ENCODE data around the gene TMEM184C.

TMEM184C gene

GRCh38 chr4:147678796-147679549, 61.8 kb downstream of the TMEM184C start:
- WGBS, 2 experiments = 89 to 91% methylated on average over 12 of the region's 12 CpGs
- Histone ChIP-seq H3K9me3 (ENCODE audit: control insufficient read depth, low read length) (no peaks in the 10 kb centered on the region), H3K4me1 (ENCODE audit: control insufficient read depth, insufficient read depth, low read length) (no peaks in the 10 kb centered on the region), H3K4me3 (ENCODE audit: insufficient read depth, low read depth, low read length) (no peak overlapping the region), H3K36me3 (ENCODE audit: control insufficient read depth, insufficient read depth, low read length) (no peaks in the 10 kb centered on the region), H3K27me3 (ENCODE audit: control insufficient read depth, insufficient read depth, low read length, poor library complexity, severe bottlenecking) (no peaks in the 10 kb centered on the region), H3K27ac (ENCODE audit: insufficient read depth, low read depth, low read length, poor library complexity, severe bottlenecking) (no peak overlapping the region)

GRCh38 chr4:147682755-147683154, 65.6 kb downstream of the TMEM184C start:
- WGBS, 2 experiments = 86 to 92% methylated on average over 3 of the region's 3 CpGs
- Histone ChIP-seq H3K4me3 (ENCODE audit: insufficient read depth, low read depth, low read length) (peak overlapping the region; percentile 90), H3K4me1 (ENCODE audit: control insufficient read depth, insufficient read depth, low read length) (no peaks in the 10 kb centered on the region), H3K27me3 (ENCODE audit: control insufficient read depth, insufficient read depth, low read length, poor library complexity, severe bottlenecking) (no peaks in the 10 kb centered on the region), H3K36me3 (ENCODE audit: control insufficient read depth, insufficient read depth, low read length) (no peaks in the 10 kb centered on the region), H3K27ac (ENCODE audit: insufficient read depth, low read depth, low read length, poor library complexity, severe bottlenecking) (no peak overlapping the region), H3K9me3 (ENCODE audit: control insufficient read depth, low read length) (no peaks in the 10 kb centered on the region)

GRCh38 chr4:147683188-147683591, 66.0 kb downstream of the TMEM184C start:
- H3K4me1 ChIP-seq (ENCODE audit: control insufficient read depth, insufficient read depth, low read length) = no peaks in the 10 kb centered on the region
- 21 to 24% methylated on average over 10 of the region's 10 CpGs for whole genome bisulfite sequencing, 2 experiments
- no peaks in the 10 kb centered on the region for H3K27me3 ChIP-seq (ENCODE audit: control insufficient read depth, insufficient read depth, low read length, poor library complexity, severe bottlenecking)
- no peak overlapping the region for H3K27ac ChIP-seq (ENCODE audit: insufficient read depth, low read depth, low read length, poor library complexity, severe bottlenecking)
- H3K9me3 ChIP-seq (ENCODE audit: control insufficient read depth, low read length) = no peaks in the 10 kb centered on the region
- peak overlapping the region; percentile 90 for H3K4me3 ChIP-seq (ENCODE audit: insufficient read depth, low read depth, low read length)
- H3K36me3 ChIP-seq (ENCODE audit: control insufficient read depth, insufficient read depth, low read length) = no peaks in the 10 kb centered on the region

- Histone ChIP-seq H3K27ac (ENCODE audit: insufficient read depth, low read depth, low read length, poor library complexity, severe bottlenecking) (peak within 1 kb of the TSS; percentile 89), H3K36me3 (ENCODE audit: control insufficient read depth, insufficient read depth, low read length) (no peaks in the 10 kb centered on the region), H3K9me3 (ENCODE audit: control insufficient read depth, low read length) (no peaks in the 10 kb centered on the region), H3K4me3 (ENCODE audit: insufficient read depth, low read depth, low read length) (peak within 1 kb of the TSS; percentile 90), H3K27me3 (ENCODE audit: control insufficient read depth, insufficient read depth, low read length, poor library complexity, severe bottlenecking) (no peaks in the 10 kb centered on the region), H3K4me1 (ENCODE audit: control insufficient read depth, insufficient read depth, low read length) (no peaks in the 10 kb centered on the region)
- 2% methylated on average over 67 to 69 of the region's 69 CpGs for WGBS, 2 experiments
These were observed 66.8 kb downstream of the TMEM184C start, which contains the start of gene PRMT9 for GRCh38 chr4:147683717-147684700. Gene PRMT9, minus strand, starts transcription at chr4:147684163. Its CDS starts 176 bp downstream, at chr4:147683987.

GRCh38 chr4:147689067-147689466, 71.9 kb downstream of the TMEM184C start:
- H3K36me3 ChIP-seq (ENCODE audit: control insufficient read depth, insufficient read depth, low read length) = no peaks in the 10 kb centered on the region
- no peaks in the 10 kb centered on the region for H3K4me1 ChIP-seq (ENCODE audit: control insufficient read depth, insufficient read depth, low read length)
- WGBS, 2 experiments = 90 to 93% methylated on average over 4 of the region's 4 CpGs
- no peaks in the 10 kb centered on the region for H3K27me3 ChIP-seq (ENCODE audit: control insufficient read depth, insufficient read depth, low read length, poor library complexity, severe bottlenecking)
- no peak overlapping the region for H3K27ac ChIP-seq (ENCODE audit: insufficient read depth, low read depth, low read length, poor library complexity, severe bottlenecking)
- no peaks in the 10 kb centered on the region for H3K9me3 ChIP-seq (ENCODE audit: control insufficient read depth, low read length)
- H3K4me3 ChIP-seq (ENCODE audit: insufficient read depth, low read depth, low read length) = no peak overlapping the region

- Histone ChIP-seq H3K9me3 (ENCODE audit: control insufficient read depth, low read length) (no peaks in the 10 kb centered on the region), H3K27ac (ENCODE audit: insufficient read depth, low read depth, low read length, poor library complexity, severe bottlenecking) (no peak overlapping the region), H3K4me1 (ENCODE audit: control insufficient read depth, insufficient read depth, low read length) (no peaks in the 10 kb centered on the region), H3K27me3 (ENCODE audit: control insufficient read depth, insufficient read depth, low read length, poor library complexity, severe bottlenecking) (no peaks in the 10 kb centered on the region), H3K36me3 (ENCODE audit: control insufficient read depth, insufficient read depth, low read length) (no peaks in the 10 kb centered on the region), H3K4me3 (ENCODE audit: insufficient read depth, low read depth, low read length) (no peak overlapping the region)
- 84 to 100% methylated on average over 2 of the region's 2 CpGs for WGBS, 2 experiments
These were observed 74.6 kb downstream of the TMEM184C start for GRCh38 chr4:147691820-147692219.

GRCh38 chr4:147693218-147693617, 76.0 kb downstream of the TMEM184C start:
- Histone ChIP-seq H3K9me3 (ENCODE audit: control insufficient read depth, low read length) (no peaks in the 10 kb centered on the region), H3K27me3 (ENCODE audit: control insufficient read depth, insufficient read depth, low read length, poor library complexity, severe bottlenecking) (no peaks in the 10 kb centered on the region), H3K36me3 (ENCODE audit: control insufficient read depth, insufficient read depth, low read length) (no peaks in the 10 kb centered on the region), H3K27ac (ENCODE audit: insufficient read depth, low read depth, low read length, poor library complexity, severe bottlenecking) (no peak overlapping the region), H3K4me3 (ENCODE audit: insufficient read depth, low read depth, low read length) (no peak overlapping the region), H3K4me1 (ENCODE audit: control insufficient read depth, insufficient read depth, low read length) (no peaks in the 10 kb centered on the region)
- WGBS, 2 experiments = 94 to 96% methylated on average over 2 to 3 of the region's 3 CpGs

GRCh38 chr4:147696866-147697265, 79.7 kb downstream of the TMEM184C start:
- no peak overlapping the region for H3K27ac ChIP-seq (ENCODE audit: insufficient read depth, low read depth, low read length, poor library complexity, severe bottlenecking)
- WGBS, 2 experiments = 89 to 93% methylated on average over 1 of the region's 1 CpG

GRCh38 chr4:147704846-147705245, 87.6 kb downstream of the TMEM184C start:
- no peaks in the 10 kb centered on the region for H3K36me3 ChIP-seq (ENCODE audit: control insufficient read depth, insufficient read depth, low read length)
- no peaks in the 10 kb centered on the region for H3K9me3 ChIP-seq (ENCODE audit: control insufficient read depth, low read length)
- H3K27ac ChIP-seq (ENCODE audit: insufficient read depth, low read depth, low read length, poor library complexity, severe bottlenecking) = no peak overlapping the region
- H3K4me3 ChIP-seq (ENCODE audit: insufficient read depth, low read depth, low read length) = no peak overlapping the region
- WGBS, 2 experiments = 89% methylated on average over 1 of the region's 1 CpG; no CpG with 5 or more reads in 1 of the 2 experiments
- no peaks in the 10 kb centered on the region for H3K4me1 ChIP-seq (ENCODE audit: control insufficient read depth, insufficient read depth, low read length)
- H3K27me3 ChIP-seq (ENCODE audit: control insufficient read depth, insufficient read depth, low read length, poor library complexity, severe bottlenecking) = no peaks in the 10 kb centered on the region

More at GRCh38 chr4:147696866-147697265, 79.7 kb downstream of the TMEM184C start:
- H3K36me3 ChIP-seq (ENCODE audit: control insufficient read depth, insufficient read depth, low read length) = no peaks in the 10 kb centered on the region
- no peak overlapping the region for H3K4me3 ChIP-seq (ENCODE audit: insufficient read depth, low read depth, low read length)
- no peaks in the 10 kb centered on the region for H3K9me3 ChIP-seq (ENCODE audit: control insufficient read depth, low read length)
- no peaks in the 10 kb centered on the region for H3K4me1 ChIP-seq (ENCODE audit: control insufficient read depth, insufficient read depth, low read length)
- no peaks in the 10 kb centered on the region for H3K27me3 ChIP-seq (ENCODE audit: control insufficient read depth, insufficient read depth, low read length, poor library complexity, severe bottlenecking)

All from ectodermal cell (in vitro differentiated cells).